Neural progenitor cell (in vitro differentiated cells): ENCODE measurements around the gene MYH9. TPM values are rescaled to one million over a fixed set of nuclear protein-coding genes. Genes with fewer than 3 reads are reported as not detected.
A peak's percentile ranks its signal among the peaks of the same experiment; 100 is the strongest.
"Not testable (repeated sequence)": the region's sequence is repeated elsewhere in the genome, so short reads cannot be mapped to it uniquely, and the experiment has no call there.

Experiments
- DNase-seq: peaks from one replicate; pipeline ENCODE4 v3.0.0-alpha.2; 2016; ENCODE audit warnings: low spot score
- H2AFZ ChIP-seq: fragments of 200-600 bp; sonication (generic); replicated peaks from 2 replicates; pipeline ENCODE4 v1.6.1; 2016; ENCODE audit warnings: antibody characterized with exemption
- H3F3A ChIP-seq: fragments of 200-600 bp; sonication (generic); 2 replicates; pipeline ENCODE4 v1.6.1; 2016; ENCODE audit warnings: antibody characterized with exemption, low read depth
- H3K27ac ChIP-seq: fragments of 200-600 bp; sonication (generic); 2 replicates; pipeline ENCODE4 v1.5.1; 2016; ENCODE audit warnings: mild to moderate bottlenecking
- H3K27me3 ChIP-seq: fragments of 200-600 bp; sonication (generic); 2 replicates; pipeline ENCODE4 v1.6.1; 2016; ENCODE audit warnings: mild to moderate bottlenecking, moderate library complexity
- H3K36me3 ChIP-seq: fragments of 200-600 bp; sonication (generic); 2 replicates; pipeline ENCODE4 v1.5.1; 2016
- H3K4me1 ChIP-seq: fragments of 200-600 bp; sonication (generic); 2 replicates; pipeline ENCODE4 v1.6.1; 2016; ENCODE audit warnings: mixed run types
- H3K4me2 ChIP-seq: fragments of 200-600 bp; sonication (generic); 2 replicates; pipeline ENCODE4 v1.6.1; 2016
- H3K4me3 ChIP-seq: fragments of 200-600 bp; sonication (generic); 2 replicates; pipeline ENCODE4 v1.5.1; 2016
- H3K79me2 ChIP-seq: fragments of 200-600 bp; sonication (generic); 2 replicates; pipeline ENCODE4 v1.6.1; 2016; ENCODE audit warnings: low read depth
- H3K9ac ChIP-seq: fragments of 200-600 bp; sonication (generic); 2 replicates; pipeline ENCODE4 v1.6.1; 2016
- H3K9me3 ChIP-seq: fragments of 200-600 bp; sonication (generic); 2 replicates; pipeline ENCODE4 v1.5.1; 2016; ENCODE audit warnings: low read depth
- H4K20me1 ChIP-seq: fragments of 200-600 bp; sonication (generic); 2 replicates; pipeline ENCODE4 v1.6.1; 2016; ENCODE audit warnings: low read depth
- H3K27ac Mint-ChIP-seq: 3 replicates; pipeline ENCODE4 v1.8.0; 2021; ENCODE audit warnings: mixed read lengths
- H3K27me3 Mint-ChIP-seq: 2 replicates; pipeline ENCODE4 v1.8.0; 2022; ENCODE audit warnings: low read depth, mild to moderate bottlenecking, inconsistent platforms, moderate library complexity, mixed read lengths; ENCODE audit not compliant: insufficient read depth
- H3K36me3 Mint-ChIP-seq: 3 replicates; pipeline ENCODE4 v1.8.0; 2021; ENCODE audit warnings: mixed read lengths
- H3K4me1 Mint-ChIP-seq: 3 replicates; pipeline ENCODE4 v1.8.0; 2021; ENCODE audit warnings: mixed read lengths
- H3K4me3 Mint-ChIP-seq: 3 replicates; pipeline ENCODE4 v1.8.0; 2021; ENCODE audit warnings: mild to moderate bottlenecking, moderate library complexity, mixed read lengths
- H3K9me3 Mint-ChIP-seq: 3 replicates; pipeline ENCODE4 v1.8.0; 2020; ENCODE audit warnings: mixed read lengths
- EZH2 ChIP-seq: fragments of 200-600 bp; sonication (generic); IDR thresholded peaks from 2 replicates; pipeline ENCODE4 v1.6.1; 2017; ENCODE audit warnings: antibody characterized with exemption, mild to moderate bottlenecking, moderate library complexity
- EZH2phosphoT487 ChIP-seq: fragments of 200-600 bp; sonication (generic); IDR thresholded peaks from 2 replicates; pipeline ENCODE4 v1.6.1; 2017; ENCODE audit warnings: antibody characterized with exemption
- total RNA-seq: library from RNA; depleted of rRNA; stranded (reverse); fragments of >200 nt; gene quantifications from 2 replicates; pipeline ENCODE4 v1.2.3, GENCODE V29; 2015; ENCODE audit warnings: low replicate concordance
- TF ChIP-seq, protein P1 (sequence below): fragments of 200-600 bp; sonication (generic); IDR thresholded peaks from 2 replicates; pipeline ENCODE4 v1.5.1; 2017; ENCODE audit warnings: antibody characterized with exemption, mild to moderate bottlenecking

MYH9 gene
- total RNA-seq, 1 donor from 2014 or later = 77.2 TPM

DNA sequence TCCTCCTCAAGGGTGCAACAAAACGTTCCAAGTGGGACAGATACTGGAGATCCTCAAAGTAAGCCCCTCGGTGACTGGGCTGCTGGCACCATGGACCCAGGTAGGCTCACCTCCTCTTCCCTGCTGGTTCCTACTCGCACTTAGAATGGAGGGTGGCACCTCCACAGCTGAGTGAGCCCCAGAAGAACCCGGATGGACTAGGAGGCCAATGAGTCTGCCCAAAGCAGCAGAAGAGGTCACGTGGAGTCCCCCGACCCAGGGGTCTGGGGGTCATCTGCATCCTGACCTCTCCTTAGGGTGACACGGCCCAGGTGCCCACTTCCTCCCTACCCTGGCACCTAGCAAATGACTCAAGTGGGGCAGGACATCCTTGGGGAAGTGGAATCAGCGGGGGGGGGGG, 130.5 kb downstream of the MYH9 start:
- H3K36me3 ChIP-seq = no peaks in the 10 kb centered on the region
- TF ChIP-seq EZH2phosphoT487 (no peak), EZH2 (no peak)
- no peaks in the 10 kb centered on the region for H3K27me3 ChIP-seq
- peaks cover 42% of the 10 kb centered on the region for H3K4me1 ChIP-seq
- peaks cover 26% of the 10 kb centered on the region for H3F3A ChIP-seq
- Mint-ChIP-seq H3K27ac (no peak overlapping the region), H3K36me3 (no peaks in the 10 kb centered on the region), H3K9me3 (peaks cover 2% of the 10 kb centered on the region), H3K27me3 (peaks cover 9% of the 10 kb centered on the region), H3K4me3 (no peak overlapping the region), H3K4me1 (peaks cover 75% of the 10 kb centered on the region)
- H3K4me3 ChIP-seq = no peak overlapping the region
- DNase-seq = no peak
- H2AFZ ChIP-seq = no peak overlapping the region
- H3K4me2 ChIP-seq = no peak overlapping the region
- H3K9me3 ChIP-seq = no peaks in the 10 kb centered on the region
- no peaks in the 10 kb centered on the region for H3K79me2 ChIP-seq
- H4K20me1 ChIP-seq = no peaks in the 10 kb centered on the region
- no peak overlapping the region for H3K9ac ChIP-seq
- H3K27ac ChIP-seq = no peak overlapping the region

DNA sequence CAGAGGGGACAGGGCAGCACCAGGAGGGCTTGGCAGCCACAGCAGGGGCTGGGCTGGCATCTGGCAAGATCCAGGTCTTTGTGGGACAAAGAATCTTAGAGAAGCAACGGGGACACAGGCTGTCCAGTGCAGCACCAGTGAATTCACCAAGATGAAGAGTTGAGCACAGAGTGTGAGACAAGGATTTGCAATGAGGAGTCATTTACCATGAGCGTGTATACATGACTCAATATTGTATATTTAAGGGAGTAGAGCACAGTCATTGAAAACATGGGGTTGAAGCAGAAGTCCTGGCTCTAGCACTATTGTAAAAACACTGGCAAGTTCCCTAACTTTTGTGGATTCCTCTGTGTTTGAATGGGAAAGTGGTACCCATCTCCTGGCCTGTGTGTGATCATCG, 131.3 kb downstream of the MYH9 start:
- peaks cover 26% of the 10 kb centered on the region for H3F3A ChIP-seq
- no peaks in the 10 kb centered on the region for H4K20me1 ChIP-seq
- no peak overlapping the region for H3K9ac ChIP-seq
- TF ChIP-seq, protein P1, sequence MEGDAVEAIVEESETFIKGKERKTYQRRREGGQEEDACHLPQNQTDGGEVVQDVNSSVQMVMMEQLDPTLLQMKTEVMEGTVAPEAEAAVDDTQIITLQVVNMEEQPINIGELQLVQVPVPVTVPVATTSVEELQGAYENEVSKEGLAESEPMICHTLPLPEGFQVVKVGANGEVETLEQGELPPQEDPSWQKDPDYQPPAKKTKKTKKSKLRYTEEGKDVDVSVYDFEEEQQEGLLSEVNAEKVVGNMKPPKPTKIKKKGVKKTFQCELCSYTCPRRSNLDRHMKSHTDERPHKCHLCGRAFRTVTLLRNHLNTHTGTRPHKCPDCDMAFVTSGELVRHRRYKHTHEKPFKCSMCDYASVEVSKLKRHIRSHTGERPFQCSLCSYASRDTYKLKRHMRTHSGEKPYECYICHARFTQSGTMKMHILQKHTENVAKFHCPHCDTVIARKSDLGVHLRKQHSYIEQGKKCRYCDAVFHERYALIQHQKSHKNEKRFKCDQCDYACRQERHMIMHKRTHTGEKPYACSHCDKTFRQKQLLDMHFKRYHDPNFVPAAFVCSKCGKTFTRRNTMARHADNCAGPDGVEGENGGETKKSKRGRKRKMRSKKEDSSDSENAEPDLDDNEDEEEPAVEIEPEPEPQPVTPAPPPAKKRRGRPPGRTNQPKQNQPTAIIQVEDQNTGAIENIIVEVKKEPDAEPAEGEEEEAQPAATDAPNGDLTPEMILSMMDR = no peak
- TF ChIP-seq EZH2phosphoT487 (no peak), EZH2 (no peak)
- H3K27ac ChIP-seq = no peak overlapping the region
- H3K79me2 ChIP-seq = no peaks in the 10 kb centered on the region
- Mint-ChIP-seq H3K4me3 (no peak overlapping the region), H3K4me1 (peaks cover 71% of the 10 kb centered on the region), H3K9me3 (peaks cover 2% of the 10 kb centered on the region), H3K27ac (peak overlapping the region; percentile 40), H3K27me3 (peaks cover 8% of the 10 kb centered on the region), H3K36me3 (no peaks in the 10 kb centered on the region)
- H3K4me1 ChIP-seq = peaks cover 42% of the 10 kb centered on the region
- H3K4me2 ChIP-seq = no peak overlapping the region
- H3K36me3 ChIP-seq = no peaks in the 10 kb centered on the region
- no peaks in the 10 kb centered on the region for H3K9me3 ChIP-seq
- no peak overlapping the region for H2AFZ ChIP-seq
- H3K27me3 ChIP-seq = no peaks in the 10 kb centered on the region
- no peak overlapping the region for H3K4me3 ChIP-seq
- no peak for DNase-seq

DNA sequence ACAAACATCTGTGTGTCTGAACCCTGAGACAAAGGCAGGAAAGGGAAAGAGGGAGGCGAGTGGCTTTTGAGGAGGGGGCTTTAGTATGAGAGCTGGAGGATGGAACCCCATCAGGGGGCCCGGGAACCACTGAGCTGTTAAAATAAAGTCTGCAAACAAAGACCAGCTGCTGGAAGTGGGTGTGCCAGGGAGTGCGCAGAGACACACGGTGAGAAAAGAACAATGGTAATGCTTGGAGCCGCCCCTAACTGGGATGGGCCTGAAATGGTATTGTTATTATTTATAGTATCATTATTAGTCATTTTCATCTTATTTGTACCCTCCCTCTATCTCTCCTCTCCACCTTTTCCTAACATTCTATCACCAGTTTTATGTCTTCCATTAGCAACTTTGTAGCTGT, 132.2 kb downstream of the MYH9 start:
- H3K79me2 ChIP-seq, H3K4me2 ChIP-seq, H3K27me3 ChIP-seq, DNase-seq, H2AFZ ChIP-seq, H3K27ac ChIP-seq, H3K36me3 Mint-ChIP-seq, H3K9ac ChIP-seq, H4K20me1 ChIP-seq, H3K4me3 Mint-ChIP-seq, H3K36me3 ChIP-seq, H3K4me3 ChIP-seq, H3K9me3 Mint-ChIP-seq, H3K27me3 Mint-ChIP-seq, H3K9me3 ChIP-seq: not testable (repeated sequence)
- Histone ChIP-seq H3K4me1 (peaks cover 48% of the 10 kb centered on the region), H3F3A (peaks cover 19% of the 10 kb centered on the region)
- Mint-ChIP-seq H3K27ac (peak overlapping the region; percentile 96), H3K4me1 (peaks cover 62% of the 10 kb centered on the region)

DNA sequence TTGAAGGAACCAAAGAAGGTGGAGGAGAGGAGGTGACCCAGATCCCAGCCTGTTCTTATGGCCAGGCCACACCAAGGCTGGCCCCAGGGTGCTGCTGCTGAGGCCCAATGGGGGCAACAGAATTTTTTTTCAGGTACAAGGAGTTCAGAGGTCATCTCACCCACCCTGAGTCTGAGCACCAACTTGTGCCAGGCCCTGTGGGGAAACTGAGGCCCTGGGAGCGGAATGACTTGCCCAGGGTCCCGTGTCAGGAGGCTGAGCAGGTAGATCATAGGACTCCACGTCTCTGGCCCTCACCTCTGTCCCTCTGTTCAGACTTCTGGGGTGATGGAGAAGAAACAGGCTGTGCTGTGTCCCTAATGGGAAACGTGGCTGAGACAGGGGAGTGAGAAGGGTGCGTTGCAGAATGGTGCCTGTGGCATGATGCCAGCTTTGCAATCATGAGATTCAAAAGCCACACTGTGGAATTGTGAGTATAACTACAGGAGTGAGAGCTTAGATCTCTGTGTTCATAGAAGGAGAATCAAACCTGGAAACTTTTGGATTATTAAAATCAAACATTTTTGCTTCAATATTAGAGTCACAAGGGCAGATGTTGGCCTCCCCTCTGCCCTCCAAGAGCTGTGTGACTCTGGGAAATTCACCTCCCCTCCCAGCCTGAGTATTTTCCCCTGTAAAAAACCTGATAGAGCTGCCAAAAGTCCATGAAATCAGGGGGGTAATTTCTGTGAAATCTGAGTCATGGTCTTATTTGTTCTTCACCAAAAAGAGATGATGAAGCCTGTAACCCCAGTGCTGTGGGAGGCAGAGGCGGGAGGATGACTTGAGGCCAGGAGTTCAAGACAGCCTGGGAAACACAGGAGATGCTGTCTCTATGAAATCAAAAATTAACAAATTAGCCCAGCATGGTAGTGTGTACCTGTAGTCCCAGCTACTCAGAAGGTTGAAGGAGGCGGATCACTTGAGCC, 134.0 kb downstream of the MYH9 start:
- Histone ChIP-seq H3K27me3 (no peaks in the 10 kb centered on the region), H3K4me1 (peaks cover 31% of the 10 kb centered on the region), H4K20me1 (no peaks in the 10 kb centered on the region), H3K9me3 (peaks cover 8% of the 10 kb centered on the region), H3K27ac (no peak overlapping the region), H3K4me3 (no peak overlapping the region), H3K36me3 (no peaks in the 10 kb centered on the region), H3F3A (peaks cover 9% of the 10 kb centered on the region), H2AFZ (no peak overlapping the region), H3K79me2 (no peaks in the 10 kb centered on the region), H3K4me2 (no peak overlapping the region), H3K9ac (no peak overlapping the region)
- peaks cover 44% of the 10 kb centered on the region for H3K4me1 Mint-ChIP-seq
- H3K27me3 Mint-ChIP-seq = no peaks in the 10 kb centered on the region
- H3K4me3 Mint-ChIP-seq = no peak overlapping the region
- H3K36me3 Mint-ChIP-seq = no peaks in the 10 kb centered on the region
- DNase-seq = no peak
- peaks cover 15% of the 10 kb centered on the region for H3K9me3 Mint-ChIP-seq
- peak overlapping the region; percentile 94 for H3K27ac Mint-ChIP-seq
- TF ChIP-seq, protein P1 = no peak
- TF ChIP-seq EZH2 (no peak), EZH2phosphoT487 (no peak)
